GM21723 (cell line): ENCODE results near the gene NYAP1.
"Not testable (repeated sequence)": the region's sequence is repeated elsewhere in the genome, so short reads cannot be mapped to it uniquely, and the experiment has no call there.

Experiments used
- ATAC-seq: cut with Tn5 transposase; IDR thresholded peaks from one replicate; pipeline ENCODE4 v1.9.1; 2021; ENCODE audit warnings: mild to moderate bottlenecking, moderate library complexity; ENCODE audit not compliant: unreplicated experiment

The NYAP1 gene

GRCh38 chr7:100481466-100481865 lies 2.3 kb upstream of the NYAP1 start:
- ATAC-seq = no peak

GRCh38 chr7:100482728-100483089 lies 1.0 kb upstream of the NYAP1 start:
- no peak for ATAC-seq

- ATAC-seq = peak; percentile 45
Measured at GRCh38 chr7:100483090-100483721, 521 bp upstream of the NYAP1 start.

- ATAC-seq = no peak
Measured at GRCh38 chr7:100484673-100485045, 932 bp downstream of the NYAP1 start.

- no peak for ATAC-seq
Measured at GRCh38 chr7:100485471-100485876, 1.7 kb downstream of the NYAP1 start.

- ATAC-seq = no peak
Measured at GRCh38 chr7:100486111-100486636, 2.4 kb downstream of the NYAP1 start.

- no peak for ATAC-seq
Measured at GRCh38 chr7:100486753-100487446, 3.2 kb downstream of the NYAP1 start.

GRCh38 chr7:100488333-100489095 lies 4.8 kb downstream of the NYAP1 start:
- no peak for ATAC-seq

GRCh38 chr7:100489121-100489520 lies 5.4 kb downstream of the NYAP1 start:
- no peak for ATAC-seq

- no peak for ATAC-seq
Measured at GRCh38 chr7:100489824-100490223, 6.1 kb downstream of the NYAP1 start.

GRCh38 chr7:100490483-100491191 lies 6.9 kb downstream of the NYAP1 start:
- no peak for ATAC-seq

GRCh38 chr7:100491192-100491578 lies 7.5 kb downstream of the NYAP1 start:
- ATAC-seq = no peak

GRCh38 chr7:100492738-100493475 lies 9.2 kb downstream of the NYAP1 start:
- no peak for ATAC-seq

- ATAC-seq = no peak
Measured at GRCh38 chr7:100493476-100494264, 9.9 kb downstream of the NYAP1 start.

- ATAC-seq = no peak
Measured at GRCh38 chr7:100496509-100496908, 12.8 kb downstream of the NYAP1 start.

GRCh38 chr7:100500743-100501142 lies 17.0 kb downstream of the NYAP1 start:
- not testable (repeated sequence) for ATAC-seq

GRCh38 chr7:100504031-100504430 lies 20.3 kb downstream of the NYAP1 start:
- ATAC-seq = not testable (repeated sequence)

- no peak for ATAC-seq
Measured at GRCh38 chr7:100504887-100505611, 21.3 kb downstream of the NYAP1 start.

GRCh38 chr7:100506356-100506923 lies 22.7 kb downstream of the NYAP1 start:
- ATAC-seq = no peak
